ENCODE results near the gene LRRC8D.

- TF ChIP-seq POLR2A (IDR thresholded peaks at IDR 0.05), result no peak
- TF ChIP-seq CTCF (IDR thresholded peaks at IDR 0.05), result no peak
Observed at GRCh38 chr1:89844860-89845259, 24.0 kb downstream of the LRRC8D start.
